Measurements from ENCODE around the gene NYAP2.

Gene NYAP2

GRCh38 chr2:225667445-225667844, 267.9 kb downstream of the NYAP2 start:
- H3K9me3 Mint-ChIP-seq = no peaks in the 10 kb centered on the region
- no peak for DNase-seq
- H3K4me3 Mint-ChIP-seq = no peak overlapping the region
- no peaks in the 10 kb centered on the region for H3K36me3 Mint-ChIP-seq (ENCODE audit: low read depth)
- H3K4me1 Mint-ChIP-seq = no peaks in the 10 kb centered on the region
- H3K27ac Mint-ChIP-seq = no peak overlapping the region
- H3K27me3 Mint-ChIP-seq (ENCODE audit: low read depth, poor library complexity) = no peaks in the 10 kb centered on the region
- TF ChIP-seq, protein P1, sequence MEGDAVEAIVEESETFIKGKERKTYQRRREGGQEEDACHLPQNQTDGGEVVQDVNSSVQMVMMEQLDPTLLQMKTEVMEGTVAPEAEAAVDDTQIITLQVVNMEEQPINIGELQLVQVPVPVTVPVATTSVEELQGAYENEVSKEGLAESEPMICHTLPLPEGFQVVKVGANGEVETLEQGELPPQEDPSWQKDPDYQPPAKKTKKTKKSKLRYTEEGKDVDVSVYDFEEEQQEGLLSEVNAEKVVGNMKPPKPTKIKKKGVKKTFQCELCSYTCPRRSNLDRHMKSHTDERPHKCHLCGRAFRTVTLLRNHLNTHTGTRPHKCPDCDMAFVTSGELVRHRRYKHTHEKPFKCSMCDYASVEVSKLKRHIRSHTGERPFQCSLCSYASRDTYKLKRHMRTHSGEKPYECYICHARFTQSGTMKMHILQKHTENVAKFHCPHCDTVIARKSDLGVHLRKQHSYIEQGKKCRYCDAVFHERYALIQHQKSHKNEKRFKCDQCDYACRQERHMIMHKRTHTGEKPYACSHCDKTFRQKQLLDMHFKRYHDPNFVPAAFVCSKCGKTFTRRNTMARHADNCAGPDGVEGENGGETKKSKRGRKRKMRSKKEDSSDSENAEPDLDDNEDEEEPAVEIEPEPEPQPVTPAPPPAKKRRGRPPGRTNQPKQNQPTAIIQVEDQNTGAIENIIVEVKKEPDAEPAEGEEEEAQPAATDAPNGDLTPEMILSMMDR (IDR thresholded peaks at IDR 0.05) = no peak

DNA sequence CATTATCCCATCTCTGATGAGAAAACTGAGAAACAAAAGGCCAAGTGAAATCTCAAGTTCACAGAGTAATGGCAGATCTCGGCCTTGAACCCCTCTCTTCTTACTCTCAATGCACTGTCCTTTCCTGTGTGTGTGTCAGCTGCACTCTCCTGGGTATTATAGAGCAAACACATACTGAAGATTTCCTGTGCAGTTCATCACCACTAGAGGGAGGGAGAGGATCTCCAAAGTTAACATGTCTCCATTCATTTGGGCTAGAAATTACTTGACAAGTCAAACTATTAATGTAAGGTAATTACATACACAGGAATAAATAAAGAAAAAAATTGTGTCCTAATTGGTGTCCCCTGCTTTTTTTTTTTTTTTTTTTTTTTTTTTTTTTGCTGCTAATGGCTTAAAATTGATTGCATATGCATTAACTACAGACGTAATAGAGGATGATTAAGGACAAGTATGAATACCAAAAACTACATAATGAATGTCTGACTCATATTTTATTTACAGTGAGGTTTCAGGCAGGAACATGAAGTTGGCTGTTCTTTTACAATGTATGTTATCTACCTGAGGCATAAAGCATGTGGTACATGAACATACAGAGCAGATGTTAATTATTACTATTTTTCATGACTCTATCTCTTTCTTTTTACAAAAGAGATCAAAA, 269.2 kb downstream of the NYAP2 start:
- DNase-seq = peak; percentile 9
- Mint-ChIP-seq H3K27me3 (ENCODE audit: low read depth, poor library complexity) (no peaks in the 10 kb centered on the region), H3K36me3 (ENCODE audit: low read depth) (no peaks in the 10 kb centered on the region), H3K9me3 (no peaks in the 10 kb centered on the region), H3K27ac (no peak overlapping the region), H3K4me3 (no peak overlapping the region), H3K4me1 (no peaks in the 10 kb centered on the region)
- TF ChIP-seq, protein P1 (IDR thresholded peaks at IDR 0.05) = peak; percentile 66

GRCh38 chr2:225670111-225670974, 270.8 kb downstream of the NYAP2 start:
- H3K27ac Mint-ChIP-seq = no peak overlapping the region
- H3K4me3 Mint-ChIP-seq = no peak overlapping the region
- H3K4me1 Mint-ChIP-seq = no peaks in the 10 kb centered on the region
- H3K36me3 Mint-ChIP-seq (ENCODE audit: low read depth) = no peaks in the 10 kb centered on the region
- TF ChIP-seq, protein P1 (IDR thresholded peaks at IDR 0.05) = peak; percentile 56
- H3K27me3 Mint-ChIP-seq (ENCODE audit: low read depth, poor library complexity) = no peaks in the 10 kb centered on the region
- DNase-seq = no peak
- H3K9me3 Mint-ChIP-seq = no peaks in the 10 kb centered on the region

DNA sequence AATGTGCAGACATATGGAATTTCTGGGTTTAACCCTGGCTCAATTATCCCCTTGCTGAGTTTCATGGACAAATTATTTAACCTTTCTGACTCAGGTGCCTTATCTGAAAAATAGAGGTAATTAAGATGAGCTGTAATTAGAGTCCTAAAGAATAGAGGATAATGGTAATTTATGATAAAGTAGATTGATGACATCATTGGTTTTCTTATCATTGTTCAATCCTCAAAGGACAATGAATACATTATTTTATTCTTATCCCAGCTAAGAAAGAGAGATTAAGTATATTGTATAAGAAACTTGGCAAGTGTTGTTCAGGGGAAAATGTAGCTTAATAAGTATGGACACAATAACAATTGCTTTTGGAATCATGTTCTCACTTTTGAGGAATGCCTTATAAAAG, 279.3 kb downstream of the NYAP2 start:
- H3K27ac Mint-ChIP-seq = no peak overlapping the region
- H3K4me1 Mint-ChIP-seq = no peaks in the 10 kb centered on the region
- no peaks in the 10 kb centered on the region for H3K9me3 Mint-ChIP-seq
- no peak for DNase-seq
- TF ChIP-seq, protein P1 (IDR thresholded peaks at IDR 0.05) = no peak
- H3K27me3 Mint-ChIP-seq (ENCODE audit: low read depth, poor library complexity) = no peaks in the 10 kb centered on the region
- H3K4me3 Mint-ChIP-seq = no peak overlapping the region
- no peaks in the 10 kb centered on the region for H3K36me3 Mint-ChIP-seq (ENCODE audit: low read depth)

- no peak for DNase-seq
- no peaks in the 10 kb centered on the region for H3K36me3 Mint-ChIP-seq (ENCODE audit: low read depth)
- TF ChIP-seq, protein P1 (IDR thresholded peaks at IDR 0.05) = no peak
- no peak overlapping the region for H3K4me3 Mint-ChIP-seq
- H3K27me3 Mint-ChIP-seq (ENCODE audit: low read depth, poor library complexity) = no peaks in the 10 kb centered on the region
- H3K9me3 Mint-ChIP-seq = no peaks in the 10 kb centered on the region
- H3K4me1 Mint-ChIP-seq = no peaks in the 10 kb centered on the region
- H3K27ac Mint-ChIP-seq = no peak overlapping the region
These were observed 283.7 kb downstream of the NYAP2 start for GRCh38 chr2:225683258-225683657.

All from nephron progenitor cell (in vitro differentiated cells).